HG03354 (cell line): ENCODE data around the gene OPRL1.
"Not testable (repeated sequence)": the region's sequence is repeated elsewhere in the genome, so short reads cannot be mapped to it uniquely, and the experiment has no call there.

Experiments
- ATAC-seq: cut with Tn5 transposase; IDR thresholded peaks from one replicate; pipeline ENCODE4 v1.9.1; 2021; ENCODE audit warnings: mild to moderate bottlenecking; ENCODE audit not compliant: unreplicated experiment, poor library complexity, severe bottlenecking

OPRL1 gene

GRCh38 chr20:64109831-64110391 lies 30.0 kb downstream of the OPRL1 start:
- no peak for ATAC-seq

GRCh38 chr20:64110411-64111068 lies 30.7 kb downstream of the OPRL1 start:
- ATAC-seq = no peak

GRCh38 chr20:64111841-64112641 lies 32.2 kb downstream of the OPRL1 start:
- ATAC-seq = no peak

- no peak for ATAC-seq
Observed at GRCh38 chr20:64112691-64113443, 33.0 kb downstream of the OPRL1 start.

- no peak for ATAC-seq
Observed at GRCh38 chr20:64113444-64113775, 33.5 kb downstream of the OPRL1 start.

GRCh38 chr20:64113796-64114355 lies 34.0 kb downstream of the OPRL1 start:
- ATAC-seq = no peak

GRCh38 chr20:64114356-64114971 lies 34.6 kb downstream of the OPRL1 start:
- ATAC-seq = no peak

GRCh38 chr20:64115171-64115911 lies 35.5 kb downstream of the OPRL1 start:
- ATAC-seq = no peak

GRCh38 chr20:64116016-64116415 lies 36.1 kb downstream of the OPRL1 start:
- ATAC-seq = no peak

GRCh38 chr20:64116541-64117431 lies 36.9 kb downstream of the OPRL1 start:
- ATAC-seq = no peak

GRCh38 chr20:64117432-64117777 lies 37.5 kb downstream of the OPRL1 start:
- ATAC-seq = not testable (repeated sequence)

- no peak for ATAC-seq
Observed at GRCh38 chr20:64119301-64119680, 39.4 kb downstream of the OPRL1 start.

GRCh38 chr20:64119681-64120341 lies 39.9 kb downstream of the OPRL1 start:
- ATAC-seq = no peak

- no peak for ATAC-seq
Observed at GRCh38 chr20:64121586-64121985, 41.7 kb downstream of the OPRL1 start.

- ATAC-seq = not testable (repeated sequence)
Observed at GRCh38 chr20:64122927-64123326, 43.0 kb downstream of the OPRL1 start.

GRCh38 chr20:64123517-64123916 lies 43.6 kb downstream of the OPRL1 start:
- ATAC-seq = not testable (repeated sequence)

- ATAC-seq = no peak
Observed at GRCh38 chr20:64129146-64129782, 49.4 kb downstream of the OPRL1 start.
